Sigmoid colon (tissue), 7 donors: ENCODE results near the gene PCSK2. TPM values are rescaled to one million over a fixed set of nuclear protein-coding genes. Genes with fewer than 3 reads are reported as not detected.
A peak's percentile ranks its signal among the peaks of the same experiment; 100 is the strongest.

ENCODE experiments used
- DNase-seq: peaks from one replicate; pipeline ENCODE4 v3.0.0-alpha.2; 2019
- H3K27ac ChIP-seq, 4 donors: fragments of 200-600 bp; sonication (generic); one replicate each; pipeline ENCODE4 v1.5.1; 2016 to 2019; ENCODE audit warnings: mild to moderate bottlenecking in 1 of 4
- H3K27me3 ChIP-seq, 3 donors: fragments of 200-600 bp; sonication (generic); one replicate each; pipeline ENCODE4 v1.5.1; 2019; ENCODE audit warnings: mild to moderate bottlenecking in 1 of 3
- H3K36me3 ChIP-seq, 4 donors: fragments of 200-600 bp; sonication (generic); one replicate each; pipeline ENCODE4 v1.5.1; 2016 to 2019
- H3K4me1 ChIP-seq, 4 donors: fragments of 200-600 bp; sonication (generic); one replicate each; pipeline ENCODE4 v1.5.1; 2017 to 2019
- H3K4me3 ChIP-seq, 4 donors: fragments of 200-600 bp; sonication (generic); one replicate each; pipeline ENCODE4 v1.5.1; 2017 to 2019; ENCODE audit warnings: mild to moderate bottlenecking in 2 of 4, moderate library complexity in 1 of 4
- H3K9me3 ChIP-seq, 4 donors: fragments of 200-600 bp in 3 of 4; sonication (generic) in 3 of 4; one replicate each; pipeline versions ENCODE4 v1.5.1 to v1.6.1; 2013 to 2019
- CTCF ChIP-seq, 4 experiments: fragments of 450-650 bp in 3 of 4; fragments of 200-600 bp in 1 of 4; IDR thresholded peaks; one replicate each; pipeline ENCODE4 v1.5.1; 2016 to 2019; ENCODE audit warnings: antibody characterized with exemption in 4 of 4, mild to moderate bottlenecking in 3 of 4, moderate library complexity in 2 of 4
- EP300 ChIP-seq, 4 donors: sonication (generic); formaldehyde crosslinking; IDR thresholded peaks; one replicate each; pipeline ENCODE4 v1.6.1; 2017; ENCODE audit warnings: antibody characterized with exemption in 4 of 4
- POLR2A ChIP-seq, 2 donors: fragments of 450-650 bp; IDR thresholded peaks; one replicate each; pipeline ENCODE4 v1.6.1; 2016; ENCODE audit warnings: antibody characterized with exemption in 2 of 2, mild to moderate bottlenecking in 2 of 2, moderate library complexity in 2 of 2
- POLR2AphosphoS5 ChIP-seq, 4 donors: sonication (generic); formaldehyde crosslinking; IDR thresholded peaks; one replicate each; pipeline ENCODE4 v1.6.1; 2017; ENCODE audit warnings: antibody characterized with exemption in 4 of 4
- WGBS, 2 donors: extraction: QIAGEN DNeasy Blood & Tissue Kit; methylation state at CpG; one replicate each; pipeline ENCODE4 v1.1.7; 2013; 5-methylcytosine and 5-hydroxymethylcytosine counted together
- intact Hi-C: fragments of 100-400 bp; cut with DNase I; formaldehyde crosslinking; loops from one replicate; pipeline ENCODE4 v1.15.1; 2023
- polyA plus RNA-seq, 3 donors: library from polyadenylated mRNA; stranded (reverse); fragments of 200-250 nt; gene quantifications; one replicate each; pipeline ENCODE4 v1.2.3, GENCODE V29; 2013
- total RNA-seq, 4 donors: library from RNA; depleted of rRNA; stranded (reverse); fragments of >200 nt; gene quantifications; one replicate each; pipeline ENCODE4 v1.1.0, GENCODE V29; 2016
- donor health status: healthy with polysubstance abuse.
- donor health status: Bipolar disorder and iron deficiency.
- donor health status: healthy.

PCSK2 gene
- total and polyA plus RNA-seq, 7 donors = 0.54 to 5.4 (median 2.4) TPM; not detected in 1

- H3K27me3 ChIP-seq = peaks cover 0 to 6% (median 0%) of the 10 kb centered on the region in 3 donors
- TF ChIP-seq POLR2AphosphoS5 (IDR thresholded peaks at IDR 0.05) (no peak), CTCF (IDR thresholded peaks at IDR 0.05) (no peak), EP300 (IDR thresholded peaks at IDR 0.05) (no peak)
- no peak overlapping the region for H3K4me3 ChIP-seq
- H3K9me3 ChIP-seq = no peaks in the 10 kb centered on the region
- no peaks in the 10 kb centered on the region for H3K4me1 ChIP-seq
- WGBS, 2 donors = 30 to 65% methylated on average over 3 of the region's 3 CpGs
- intact Hi-C loops = no loop called here
- DNase-seq = no peak
- H3K27ac ChIP-seq = no peak overlapping the region
- H3K36me3 ChIP-seq = no peaks in the 10 kb centered on the region
Observed at GRCh38 chr20:17430125-17430950, 203.5 kb downstream of the PCSK2 start.

GRCh38 chr20:17431621-17432364, 205.0 kb downstream of the PCSK2 start:
- Histone ChIP-seq H3K4me3 (no peak overlapping the region), H3K27ac (no peak overlapping the region), H3K27me3 (peaks cover 0 to 6% (median 0%) of the 10 kb centered on the region in 3 donors), H3K4me1 (no peaks in the 10 kb centered on the region), H3K9me3 (no peaks in the 10 kb centered on the region), H3K36me3 (no peaks in the 10 kb centered on the region)
- TF ChIP-seq POLR2A (IDR thresholded peaks at IDR 0.05) (no peak), CTCF (IDR thresholded peaks at IDR 0.05) (peak; percentile 61 to 87 (median 64))
- DNase-seq = peak; percentile 72
- intact Hi-C loops = loop anchor here (1.0 kb wide), 1 partner anchor 629 kb away; no protein-coding TSS in a partner anchor
- 34% methylated on average over 17 of the region's 17 CpGs for WGBS, 2 donors

GRCh38 chr20:17436664-17437063, 209.8 kb downstream of the PCSK2 start:
- TF ChIP-seq POLR2AphosphoS5 (IDR thresholded peaks at IDR 0.05) (no peak), EP300 (IDR thresholded peaks at IDR 0.05) (no peak), POLR2A (IDR thresholded peaks at IDR 0.05) (no peak), CTCF (IDR thresholded peaks at IDR 0.05) (no peak)
- peaks cover 0 to 6% (median 0%) of the 10 kb centered on the region in 3 donors for H3K27me3 ChIP-seq

GRCh38 chr20:17437251-17437650, 210.4 kb downstream of the PCSK2 start:
- Histone ChIP-seq H3K4me3 (no peak overlapping the region), H3K4me1 (no peaks in the 10 kb centered on the region), H3K36me3 (no peaks in the 10 kb centered on the region), H3K9me3 (no peaks in the 10 kb centered on the region), H3K27me3 (peaks cover 0 to 3% (median 0%) of the 10 kb centered on the region in 3 donors), H3K27ac (no peak overlapping the region)
- DNase-seq = no peak
- intact Hi-C loops = no loop called here
- whole genome bisulfite sequencing, 2 donors = 55 to 76% methylated on average over 8 of the region's 8 CpGs
- TF ChIP-seq POLR2A (IDR thresholded peaks at IDR 0.05) = no peak
- no peak for TF ChIP-seq CTCF (IDR thresholded peaks at IDR 0.05)
- TF ChIP-seq EP300 (IDR thresholded peaks at IDR 0.05) = no peak
- TF ChIP-seq POLR2AphosphoS5 (IDR thresholded peaks at IDR 0.05) = no peak

More at GRCh38 chr20:17436664-17437063, 209.8 kb downstream of the PCSK2 start:
- Histone ChIP-seq H3K27ac (no peak overlapping the region), H3K4me1 (no peaks in the 10 kb centered on the region), H3K4me3 (no peak overlapping the region), H3K36me3 (no peaks in the 10 kb centered on the region), H3K9me3 (no peaks in the 10 kb centered on the region)
- intact Hi-C loops = no loop called here
- no peak for DNase-seq
- 91 to 94% methylated on average over 11 of the region's 11 CpGs for WGBS, 2 donors
